GM06990 (cell line): ENCODE measurements around the gene PTPRD.

Experiments
- DNase-seq: peaks from one replicate; pipeline ENCODE4 v3.0.0-alpha.2; 2011; ENCODE audit not compliant: insufficient read length; ENCODE audit errors: extremely low read depth
- H3K27me3 ChIP-seq: replicated peaks from 2 replicates; pipeline ENCODE4 v1.6.0; 2011; ENCODE audit warnings: low read length; ENCODE audit not compliant: control insufficient read depth, insufficient read depth
- H3K36me3 ChIP-seq: 2 replicates; pipeline ENCODE4 v1.5.1; 2011; ENCODE audit warnings: low read length; ENCODE audit not compliant: control insufficient read depth, insufficient read depth
- H3K4me3 ChIP-seq: replicated peaks from 2 replicates; pipeline ENCODE4 v1.5.1; 2011; ENCODE audit warnings: low read depth, mild to moderate bottlenecking, control low read depth, low read length
- CTCF ChIP-seq: IDR thresholded peaks from 2 replicates; pipeline ENCODE4 v1.5.1; 2011; ENCODE audit warnings: low read length, control low read depth, mild to moderate bottlenecking, inconsistent platforms; ENCODE audit not compliant: insufficient read depth, poor library complexity, severe bottlenecking

Gene PTPRD

GRCh38 chr9:8508671-8509290 is 2104.0 kb downstream of the PTPRD start:
- no peak for TF ChIP-seq CTCF
- no peaks in the 10 kb centered on the region for H3K27me3 ChIP-seq
- no peak for DNase-seq
- no peaks in the 10 kb centered on the region for H3K36me3 ChIP-seq
- no peak overlapping the region for H3K4me3 ChIP-seq

DNA sequence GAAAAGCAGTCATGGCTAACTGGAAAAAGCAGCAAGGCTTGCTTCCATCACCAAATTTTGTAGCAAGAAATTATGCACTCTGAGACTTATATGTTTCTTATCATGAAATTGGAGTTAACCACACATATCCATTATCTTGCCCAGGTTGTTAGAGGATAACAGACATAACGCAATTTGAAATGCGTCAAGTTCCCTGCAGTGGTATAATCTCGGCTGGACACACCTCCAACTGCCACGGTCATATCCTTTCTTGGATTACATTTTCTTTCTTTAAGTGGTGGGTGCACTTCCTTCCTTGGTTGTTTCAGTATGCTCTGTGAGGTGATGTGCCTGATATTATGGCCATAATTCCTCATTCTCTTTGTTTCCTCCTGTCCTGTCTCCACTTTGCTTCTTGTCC is 2118.2 kb downstream of the PTPRD start:
- no peak for TF ChIP-seq CTCF
- H3K4me3 ChIP-seq: no peak overlapping the region
- no peak for DNase-seq
- H3K36me3 ChIP-seq: no peaks in the 10 kb centered on the region
- no peaks in the 10 kb centered on the region for H3K27me3 ChIP-seq

DNA sequence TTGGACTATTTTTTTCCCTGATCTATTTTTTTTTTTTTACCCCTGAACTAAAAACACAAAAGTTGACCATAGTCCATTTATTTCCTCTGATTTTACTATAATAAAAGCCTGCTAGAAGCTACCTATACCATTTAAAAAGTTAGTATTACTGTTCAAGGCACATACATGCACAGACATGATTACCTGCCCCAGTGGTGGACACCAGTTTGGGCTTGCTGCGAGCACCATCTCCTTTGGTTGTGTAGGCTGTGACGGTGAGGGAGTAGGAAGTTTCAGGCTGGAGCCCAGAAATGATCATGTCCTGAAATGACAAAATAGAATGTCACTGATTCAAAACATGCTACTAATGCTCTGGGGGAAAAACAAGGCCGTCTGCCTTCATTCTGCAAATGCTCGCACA is 2120.1 kb downstream of the PTPRD start:
- no peak for DNase-seq

GRCh38 chr9:8492024-8492423 is 2120.8 kb downstream of the PTPRD start:
- DNase-seq: no peak
- no peaks in the 10 kb centered on the region for H3K36me3 ChIP-seq
- no peak overlapping the region for H3K4me3 ChIP-seq
- H3K27me3 ChIP-seq: no peaks in the 10 kb centered on the region
- TF ChIP-seq CTCF: no peak

More for the DNA sequence above, 2120.1 kb downstream of the PTPRD start:
- no peaks in the 10 kb centered on the region for H3K27me3 ChIP-seq
- no peak for TF ChIP-seq CTCF
- H3K4me3 ChIP-seq: no peak overlapping the region
- no peaks in the 10 kb centered on the region for H3K36me3 ChIP-seq

DNA sequence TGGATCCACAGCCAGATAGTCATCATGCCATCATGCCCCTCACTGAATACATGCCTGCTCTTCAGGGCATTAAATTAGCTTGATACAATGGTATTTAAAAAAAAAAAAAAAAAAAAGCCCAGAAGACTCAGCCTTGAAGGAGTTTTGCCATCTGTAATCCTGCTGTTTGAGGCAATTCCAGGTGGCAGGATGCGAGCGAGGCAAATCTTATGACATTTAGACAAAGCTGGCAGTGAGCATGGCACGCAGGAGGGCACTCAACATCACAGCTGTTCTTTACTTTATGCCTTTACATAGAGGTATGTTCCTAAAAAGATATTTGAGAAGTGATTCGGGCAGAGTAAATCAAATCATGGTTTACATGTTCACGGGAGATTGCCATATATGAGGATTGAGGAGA is 2121.2 kb downstream of the PTPRD start:
- Histone ChIP-seq H3K4me3 (no peak overlapping the region), H3K36me3 (no peaks in the 10 kb centered on the region), H3K27me3 (no peaks in the 10 kb centered on the region)
- no peak for DNase-seq
- TF ChIP-seq CTCF: no peak

DNA sequence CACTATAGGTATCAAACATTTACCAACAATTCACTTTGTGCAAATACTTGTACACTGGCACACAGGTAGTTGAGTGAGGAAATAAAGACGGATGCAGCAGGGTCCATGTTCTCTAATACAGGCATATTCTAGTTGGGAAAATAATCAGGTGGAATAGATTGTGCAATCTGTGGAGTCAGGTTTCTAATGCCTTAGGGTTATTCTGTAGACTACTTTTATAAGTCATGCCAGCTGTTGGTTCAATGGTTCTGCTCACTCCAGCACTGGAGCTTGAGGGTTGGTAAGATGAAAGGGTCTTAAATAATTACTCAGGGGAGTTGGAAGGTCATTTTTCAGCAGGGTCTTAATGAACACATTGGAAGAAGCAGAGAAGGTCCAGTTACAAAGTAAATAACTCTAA is 2123.0 kb downstream of the PTPRD start:
- H3K27me3 ChIP-seq: no peaks in the 10 kb centered on the region
- H3K4me3 ChIP-seq: no peak overlapping the region
- H3K36me3 ChIP-seq: no peaks in the 10 kb centered on the region
- no peak for TF ChIP-seq CTCF
- DNase-seq: no peak
